HUES48 (cell line): Measurements from ENCODE around the gene VPS9D1.
A peak's percentile ranks its signal among the peaks of the same experiment; 100 is the strongest.
"Not testable (repeated sequence)": the region's sequence is repeated elsewhere in the genome, so short reads cannot be mapped to it uniquely, and the experiment has no call there.

Experiments
- H3K27ac ChIP-seq: one replicate; pipeline ENCODE4 v1.7.0; 2013; ENCODE audit warnings: low read depth, low read length, inconsistent platforms
- H3K27me3 ChIP-seq: 2 replicates; pipeline ENCODE4 v1.6.1; 2013; ENCODE audit warnings: mild to moderate bottlenecking, low read length; ENCODE audit not compliant: control insufficient read depth, insufficient read depth
- H3K36me3 ChIP-seq: 2 replicates; pipeline ENCODE4 v1.6.1; 2013; ENCODE audit warnings: low read length; ENCODE audit not compliant: control insufficient read depth, insufficient read depth
- H3K4me1 ChIP-seq: 2 replicates; pipeline ENCODE4 v1.6.1; 2013; ENCODE audit warnings: mild to moderate bottlenecking, low read length; ENCODE audit not compliant: control insufficient read depth, insufficient read depth
- H3K4me3 ChIP-seq: 2 replicates; pipeline ENCODE4 v1.5.1; 2013; ENCODE audit warnings: mild to moderate bottlenecking, low read depth, low read length
- H3K9ac ChIP-seq: 2 replicates; pipeline ENCODE4 v1.6.1; 2013; ENCODE audit warnings: mild to moderate bottlenecking, low read depth, low read length, moderate library complexity
- H3K9me3 ChIP-seq: 2 replicates; pipeline ENCODE4 v1.6.1; 2013; ENCODE audit warnings: low read length; ENCODE audit not compliant: control insufficient read depth, insufficient read depth

The VPS9D1 gene

GRCh38 chr16:89671565-89671964 is 49.1 kb downstream of the VPS9D1 start:
- H3K9me3 ChIP-seq, H3K27me3 ChIP-seq, H3K4me3 ChIP-seq, H3K9ac ChIP-seq, H3K4me1 ChIP-seq, H3K27ac ChIP-seq, H3K36me3 ChIP-seq: not testable (repeated sequence)

GRCh38 chr16:89670496-89671431 is 49.9 kb downstream of the VPS9D1 start:
- Histone ChIP-seq H3K4me3 (no peak overlapping the region), H3K9me3 (peaks cover 6% of the 10 kb centered on the region; the same call in 1 of the 2 replicates), H3K27me3 (no peaks in the 10 kb centered on the region), H3K36me3 (no peaks in the 10 kb centered on the region), H3K9ac (no peak overlapping the region), H3K4me1 (no peaks in the 10 kb centered on the region), H3K27ac (no peak overlapping the region)

- Histone ChIP-seq H3K9ac (no peak overlapping the region), H3K27ac (no peak overlapping the region), H3K27me3 (no peaks in the 10 kb centered on the region), H3K9me3 (peaks cover 8% of the 10 kb centered on the region), H3K4me1 (no peaks in the 10 kb centered on the region), H3K4me3 (no peak overlapping the region), H3K36me3 (peaks cover 1% of the 10 kb centered on the region; the same call in 1 of the 2 replicates)
Observed at GRCh38 chr16:89669755-89670154, 50.9 kb downstream of the VPS9D1 start.

- Histone ChIP-seq H3K4me3 (no peak overlapping the region), H3K27me3 (no peaks in the 10 kb centered on the region), H3K27ac (no peak overlapping the region), H3K36me3 (peaks cover 9% of the 10 kb centered on the region; the same call in 1 of the 2 replicates), H3K9ac (no peak overlapping the region), H3K4me1 (no peaks in the 10 kb centered on the region), H3K9me3 (peaks cover 8% of the 10 kb centered on the region)
Observed at GRCh38 chr16:89668790-89669158, 51.9 kb downstream of the VPS9D1 start.

- no peak overlapping the region for H3K4me3 ChIP-seq
- no peak overlapping the region for H3K9ac ChIP-seq
- H3K27ac ChIP-seq, result no peak overlapping the region
- peaks cover 8% of the 10 kb centered on the region for H3K9me3 ChIP-seq
- H3K36me3 ChIP-seq, result peaks cover 11% of the 10 kb centered on the region; the same call in 1 of the 2 replicates
- H3K4me1 ChIP-seq, result no peaks in the 10 kb centered on the region
- H3K27me3 ChIP-seq, result no peaks in the 10 kb centered on the region
Observed at GRCh38 chr16:89667633-89668032, 53.1 kb downstream of the VPS9D1 start.

GRCh38 chr16:89667000-89667399 is 53.7 kb downstream of the VPS9D1 start:
- H3K4me3 ChIP-seq, H3K9me3 ChIP-seq, H3K27me3 ChIP-seq, H3K9ac ChIP-seq, H3K4me1 ChIP-seq, H3K27ac ChIP-seq: not testable (repeated sequence)
- peaks cover 11% of the 10 kb centered on the region; the same call in 1 of the 2 replicates for H3K36me3 ChIP-seq

GRCh38 chr16:89664238-89664637 is 56.5 kb downstream of the VPS9D1 start:
- H3K27me3 ChIP-seq, H3K4me1 ChIP-seq, H3K4me3 ChIP-seq, H3K9me3 ChIP-seq, H3K27ac ChIP-seq, H3K9ac ChIP-seq: not testable (repeated sequence)
- peaks cover 36% of the 10 kb centered on the region for H3K36me3 ChIP-seq

GRCh38 chr16:89661215-89661614 is 59.5 kb downstream of the VPS9D1 start:
- Histone ChIP-seq H3K4me3 (no peak overlapping the region), H3K9ac (no peak overlapping the region), H3K9me3 (peaks cover 6% of the 10 kb centered on the region), H3K4me1 (no peaks in the 10 kb centered on the region), H3K27ac (no peak overlapping the region), H3K36me3 (peaks cover 36% of the 10 kb centered on the region), H3K27me3 (no peaks in the 10 kb centered on the region)

- H3K27ac ChIP-seq, result no peak overlapping the region
- no peak overlapping the region for H3K9ac ChIP-seq
- no peaks in the 10 kb centered on the region for H3K27me3 ChIP-seq
- H3K36me3 ChIP-seq, result peaks cover 36% of the 10 kb centered on the region
- H3K4me1 ChIP-seq, result no peaks in the 10 kb centered on the region
- no peaks in the 10 kb centered on the region for H3K9me3 ChIP-seq
- H3K4me3 ChIP-seq, result no peak overlapping the region
Observed at GRCh38 chr16:89660146-89660545, 60.6 kb downstream of the VPS9D1 start.

GRCh38 chr16:89658221-89658879 is 62.3 kb downstream of the VPS9D1 start:
- Histone ChIP-seq H3K9ac (peak overlapping the region; percentile 65), H3K27ac (peak overlapping the region; percentile 73), H3K27me3 (no peaks in the 10 kb centered on the region), H3K4me1 (no peaks in the 10 kb centered on the region), H3K4me3 (peak overlapping the region; percentile 98), H3K36me3 (peaks cover 32% of the 10 kb centered on the region), H3K9me3 (no peaks in the 10 kb centered on the region)
